ENCODE measurements around the gene CCDC184.
A peak's percentile ranks its signal among the peaks of the same experiment; 100 is the strongest.
"Not testable (repeated sequence)": the region's sequence is repeated elsewhere in the genome, so short reads cannot be mapped to it uniquely, and the experiment has no call there.

Gene CCDC184

GRCh38 chr12:48183091-48183875 is at the start of gene CCDC184:
TSS of gene CCDC184 (plus strand) at chr12:48183644. CDS start at chr12:48184123, 479 bp downstream.
- peak in 55 of 56 donors; percentile 32 to 91 (median 73) for DNase-seq

- DNase-seq = no peak
Observed at GRCh38 chr12:48135027-48135426, 48.4 kb upstream of the CCDC184 start.

DNA sequence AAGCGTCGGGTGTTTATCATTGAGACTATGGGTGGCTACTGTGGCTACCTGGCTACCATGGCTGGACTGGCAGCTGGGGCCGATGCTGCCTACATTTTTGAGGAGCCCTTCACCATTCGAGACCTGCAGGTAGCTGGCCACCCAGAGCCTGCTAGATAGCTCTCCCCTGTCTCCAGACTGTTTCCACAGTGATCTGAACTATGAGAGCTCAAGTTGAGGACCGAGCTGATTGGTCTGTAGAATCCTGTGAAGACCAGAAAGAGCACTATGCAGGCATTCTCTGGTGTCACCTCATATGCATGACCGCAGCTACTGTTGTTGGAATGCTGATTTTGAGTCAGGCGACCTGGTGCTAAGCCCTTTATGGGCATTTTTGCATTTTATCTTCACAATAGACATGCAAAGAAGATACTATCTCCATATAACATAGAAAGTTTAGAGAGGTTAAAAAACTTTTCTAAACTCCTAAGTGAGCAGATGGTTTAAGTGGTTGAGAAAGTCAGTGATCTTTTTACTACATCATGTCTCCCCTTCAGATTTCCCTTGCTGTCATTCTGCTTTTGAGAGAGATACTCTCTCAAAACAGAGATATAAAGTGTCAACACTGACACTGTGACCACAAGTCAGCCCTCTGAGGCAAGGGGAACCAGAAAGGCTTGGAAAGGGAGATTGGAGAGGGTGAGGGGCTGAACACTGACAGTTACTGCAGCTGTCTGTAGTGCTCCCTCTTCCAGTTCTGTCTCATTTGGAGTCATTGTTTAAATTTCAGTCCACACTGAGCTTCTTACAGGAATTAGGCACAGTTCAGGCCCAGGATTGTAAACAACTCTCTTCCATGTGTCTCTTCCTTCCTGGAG is 40.4 kb upstream of the CCDC184 start:
- no peak for DNase-seq

GRCh38 chr12:48143898-48144297 is 39.5 kb upstream of the CCDC184 start:
- no peak for DNase-seq

DNA sequence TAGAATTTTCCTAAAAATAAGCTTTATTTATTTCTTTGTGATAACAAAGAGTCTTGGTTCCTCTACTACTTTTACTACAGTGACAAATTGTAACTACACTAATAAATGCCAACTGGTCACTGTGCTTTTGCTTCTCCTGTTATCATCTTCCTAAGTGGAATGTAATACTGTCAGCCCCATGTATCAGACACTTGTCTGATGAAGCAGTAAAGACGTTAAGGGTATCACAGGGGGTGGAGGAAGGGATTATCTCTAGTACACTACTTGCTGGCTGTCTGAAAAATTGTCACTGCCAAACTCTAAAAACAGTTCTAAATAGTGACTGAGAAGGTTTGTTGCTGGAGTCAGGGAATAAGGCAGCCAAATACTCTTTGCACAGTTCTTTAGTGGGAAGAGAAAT is 37.5 kb upstream of the CCDC184 start:
- no peak for DNase-seq

DNA sequence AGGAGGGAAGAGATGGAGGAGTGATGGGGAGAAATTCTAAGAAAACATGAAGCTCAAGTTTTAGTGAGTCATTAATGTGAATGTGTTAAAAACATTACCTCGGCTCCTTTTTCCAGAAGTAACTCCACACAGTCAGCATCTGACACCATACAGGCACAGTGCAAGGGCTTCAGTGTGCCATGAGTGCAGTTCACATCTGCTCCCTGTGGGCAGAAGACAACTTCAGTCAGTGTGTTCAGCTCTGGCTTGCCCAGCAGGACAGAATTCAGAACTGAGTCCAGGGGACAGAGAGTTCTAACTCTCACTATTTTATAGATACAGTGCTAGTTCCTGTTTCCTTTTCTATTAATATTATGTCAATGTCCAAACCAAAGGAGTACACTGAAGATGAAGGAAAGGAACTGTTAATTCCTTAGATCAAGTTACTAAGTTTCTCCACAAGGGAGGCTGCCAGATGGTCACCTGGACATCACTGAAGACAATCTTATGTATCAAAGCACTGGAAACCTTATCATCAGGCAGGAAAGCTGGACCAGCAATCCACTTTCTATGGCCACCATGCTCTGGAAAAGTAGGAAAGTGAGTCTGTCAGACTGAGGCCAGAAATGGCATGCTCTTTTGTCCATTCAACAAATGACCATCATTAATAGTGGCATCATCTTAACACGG is 32.2 kb upstream of the CCDC184 start:
- no peak for DNase-seq

- DNase-seq = not testable (repeated sequence)
Observed at GRCh38 chr12:48155786-48156185, 27.7 kb upstream of the CCDC184 start.

DNA sequence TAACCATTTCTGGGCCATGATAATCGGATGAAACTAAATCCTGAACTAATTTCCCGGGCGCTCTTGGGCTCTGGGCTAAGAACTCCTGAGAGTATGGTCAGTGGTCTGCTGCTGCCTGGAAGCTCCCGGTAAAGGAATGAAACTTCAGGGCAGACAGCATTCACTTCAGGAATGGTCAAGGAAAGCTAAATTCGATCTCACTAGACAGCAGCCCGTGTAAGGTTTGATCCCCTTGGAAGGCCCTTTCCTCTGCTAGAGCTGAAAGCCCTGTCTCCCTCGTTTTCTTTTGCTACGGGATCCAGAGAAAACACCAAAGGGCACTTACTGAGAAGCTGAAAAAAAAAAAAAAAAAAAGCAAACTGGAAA is 26.8 kb upstream of the CCDC184 start:
- no peak for DNase-seq

- peak; percentile 28 to 99 (median 97) for DNase-seq
Observed at GRCh38 chr12:48157018-48157888, 26.2 kb upstream of the CCDC184 start, which contains the start of gene ASB8. TSS of gene ASB8 (minus strand) at chr12:48157515. CDS start at chr12:48153496, 4,019 bp downstream.

- no peak for DNase-seq
Observed at GRCh38 chr12:48157889-48158370, 25.5 kb upstream of the CCDC184 start.

DNA sequence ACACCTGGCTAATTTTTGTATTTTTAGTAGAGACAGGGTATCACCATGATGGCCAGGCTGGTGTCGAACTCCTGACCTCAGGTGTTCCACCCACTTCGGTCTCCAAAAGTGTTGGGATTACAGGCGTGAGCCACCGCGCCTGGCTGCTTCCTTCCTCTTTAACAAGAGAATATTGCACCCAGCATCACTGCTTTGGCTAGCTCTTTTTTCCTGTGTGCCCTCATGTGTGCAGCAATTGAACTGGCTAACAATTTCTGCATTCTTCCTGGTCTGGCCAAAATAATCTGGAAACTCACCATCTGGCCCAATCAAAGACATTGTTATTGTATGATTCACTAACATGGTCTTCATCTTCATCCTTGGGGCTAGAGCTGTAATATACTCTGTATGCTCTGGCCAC is 23.4 kb upstream of the CCDC184 start:
- DNase-seq = no peak

DNA sequence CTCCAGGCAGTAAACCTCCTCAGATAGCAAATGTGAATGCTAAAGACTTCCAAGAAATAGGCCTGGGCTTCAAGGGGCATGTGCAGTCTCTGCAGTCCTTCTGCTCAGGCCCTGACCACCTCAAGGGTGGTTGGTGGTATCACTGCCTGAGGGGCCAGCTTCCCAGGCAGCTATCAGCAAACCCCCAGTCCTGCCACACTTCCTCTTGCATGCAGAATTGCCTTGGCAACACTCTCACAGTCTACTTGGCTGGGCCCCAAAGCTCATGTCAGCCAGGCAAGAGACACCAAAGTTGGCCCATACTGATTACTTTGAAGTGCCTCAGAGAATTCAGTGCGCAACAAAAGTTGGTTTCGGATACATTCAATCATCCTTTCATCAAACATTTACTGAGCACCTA is 22.6 kb upstream of the CCDC184 start:
- peak in 27 of 56 donors; percentile 2 to 73 (median 15) for DNase-seq

GRCh38 chr12:48163150-48163747 is 20.2 kb upstream of the CCDC184 start:
- DNase-seq = no peak

- DNase-seq = no peak
Observed at GRCh38 chr12:48164451-48164850, 19.0 kb upstream of the CCDC184 start.

DNA sequence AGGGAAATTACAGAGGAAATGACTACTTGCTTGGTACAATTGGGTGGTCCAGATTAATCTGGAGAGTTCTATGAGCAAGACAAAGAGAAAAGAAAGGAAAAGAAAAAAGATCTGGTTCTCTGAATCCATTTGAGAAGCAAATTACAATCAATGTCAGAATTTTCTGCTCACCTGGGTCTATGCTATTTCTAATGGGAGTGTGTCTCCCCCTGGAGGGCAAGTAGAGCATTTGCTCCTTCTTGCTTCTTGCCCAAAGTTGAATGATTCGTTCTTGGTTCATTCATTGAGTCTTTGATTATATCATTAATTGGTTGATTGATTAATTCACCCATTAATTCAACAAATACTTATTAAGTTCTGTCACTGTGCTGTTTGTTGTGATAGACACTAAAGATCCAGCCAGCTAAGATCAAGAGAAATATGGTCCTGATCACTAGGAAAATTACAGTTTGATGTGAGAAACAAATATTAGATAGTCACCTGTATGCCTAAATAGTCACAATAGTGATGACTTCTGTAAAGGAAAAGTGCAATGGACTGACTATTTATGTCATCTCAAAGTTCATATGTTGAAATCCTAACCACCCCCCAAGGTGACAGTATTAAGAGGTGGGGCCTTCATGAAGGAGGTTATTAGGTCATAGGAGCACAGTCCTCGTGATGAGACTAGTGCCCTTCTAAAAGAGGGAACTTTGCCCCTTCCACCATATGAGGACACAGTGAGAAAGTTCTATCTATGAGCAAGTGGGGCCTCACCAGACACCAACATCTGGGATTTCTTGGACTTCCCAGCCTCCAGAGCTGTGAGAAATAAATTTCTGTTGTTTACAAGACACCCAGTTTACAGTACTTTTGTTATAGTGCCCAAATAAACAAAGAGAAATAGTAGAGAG is 18.1 kb upstream of the CCDC184 start:
- DNase-seq = peak in 4 of 56 donors; percentile 5 to 32 (median 18)

DNA sequence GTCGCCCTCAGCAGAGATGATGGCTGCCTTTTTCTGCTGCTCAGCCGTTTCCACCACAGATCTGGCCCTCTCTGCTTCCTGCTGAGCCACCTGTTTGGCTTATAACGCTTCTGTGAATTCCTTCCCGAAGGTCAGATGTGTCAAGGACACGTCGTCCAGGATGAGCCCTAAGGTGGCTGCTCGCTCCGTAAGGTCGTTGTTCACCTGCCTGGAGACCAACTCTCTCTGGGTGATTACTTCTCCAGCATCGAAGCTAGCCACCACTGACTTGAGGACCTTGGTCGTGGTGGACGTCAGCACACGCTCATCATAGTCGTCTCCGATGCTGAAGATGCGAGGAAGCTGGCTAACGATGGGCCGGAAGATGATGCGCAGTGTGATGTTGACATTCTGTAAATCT is 14.4 kb upstream of the CCDC184 start:
- DNase-seq = no peak

GRCh38 chr12:48175613-48176416 is 7.6 kb upstream of the CCDC184 start:
- no peak for DNase-seq

DNA sequence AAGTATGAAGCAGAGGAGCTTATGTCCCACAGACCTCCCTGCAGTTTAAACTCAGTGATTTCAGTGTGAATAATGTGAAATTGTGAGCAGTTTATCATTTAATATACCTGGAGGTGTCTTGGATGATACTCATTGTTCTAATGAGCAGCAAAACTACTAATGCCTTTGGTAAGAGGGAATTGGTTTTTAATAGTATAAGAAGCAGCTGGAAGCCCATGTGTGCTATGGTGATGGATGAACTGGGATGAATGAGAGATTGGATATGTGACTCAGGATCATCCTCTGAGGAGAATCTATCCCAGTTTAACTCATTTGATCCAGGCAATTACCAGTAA is 7.1 kb upstream of the CCDC184 start:
- no peak for DNase-seq
